Psoas muscle (tissue), 8 donors: Measurements from ENCODE around the gene TENM4. TPM values are rescaled to one million over a fixed set of nuclear protein-coding genes. Genes with fewer than 3 reads are reported as not detected.

Experiments used
- ATAC-seq, 4 donors: fragments of 200-7000 bp; cut with Tn5 transposase; one replicate each; pipeline ENCODE4 v1.9.1; 2020; ENCODE audit warnings: moderate library complexity in 3 of 4, mild to moderate bottlenecking in 2 of 4
- DNase-seq, 2 donors: peaks; one replicate each; pipeline ENCODE4 v3.0.0-alpha.2; 2020
- H3K27ac ChIP-seq: fragments of 200-600 bp; one replicate; pipeline ENCODE4 v1.8.0; 2022
- H3K27me3 ChIP-seq, 3 donors: fragments of 200-600 bp in 1 of 3; one replicate each; pipeline versions ENCODE4 v1.6.1 to v1.8.0; 2013 to 2022; ENCODE audit warnings: low read length in 2 of 3, mild to moderate bottlenecking in 2 of 3, moderate library complexity in 1 of 3; ENCODE audit not compliant: insufficient read depth in 3 of 3
- H3K36me3 ChIP-seq, 2 donors: fragments of 200-600 bp in 1 of 2; one replicate each; pipeline versions ENCODE4 v1.6.1 to v1.8.0; 2013 to 2022; ENCODE audit warnings: low read depth in 1 of 2, mild to moderate bottlenecking in 1 of 2, moderate library complexity in 1 of 2; ENCODE audit not compliant: insufficient read depth in 1 of 2
- H3K4me1 ChIP-seq: fragments of 200-600 bp; one replicate; pipeline ENCODE4 v1.8.0; 2022
- H3K4me3 ChIP-seq: fragments of 200-600 bp; one replicate; pipeline ENCODE4 v1.8.0; 2022; ENCODE audit warnings: mild to moderate bottlenecking
- H3K9me3 ChIP-seq: fragments of 200-600 bp; one replicate; pipeline ENCODE4 v1.8.0; 2022
- WGBS, 3 donors: extraction: QIAGEN DNeasy Blood & Tissue Kit; methylation state at CpG; one replicate each; pipeline versions ENCODE4 v1.1.6 to v1.1.7; 2013; 5-methylcytosine and 5-hydroxymethylcytosine counted together
- intact Hi-C, 2 donors: fragments of 100-400 bp; cut with DNase I; formaldehyde crosslinking; loops; one replicate each; pipeline versions ENCODE4 v1.11.0 to v1.14.2; 2022
- polyA plus RNA-seq, 3 donors: library from polyadenylated mRNA; stranded (reverse); fragments of 200-250 nt; gene quantifications; one replicate each; pipeline ENCODE4 v1.2.3, GENCODE V29; 2013
- total RNA-seq, 4 donors: library from RNA; stranded (reverse); fragmentation: NEBNext Ultra II Directional in 2 of 4; extraction: Animal tissue kit (Norgen Biotek cat#: 25700) in 2 of 4; gene quantifications; one replicate each; pipeline versions ENCODE4 v1.2.1 to v1.2.4, GENCODE V29; 2021 to 2023
- TF ChIP-seq, protein P1 (sequence below): fragments of 200-600 bp; IDR thresholded peaks from one replicate; pipeline ENCODE4 v1.8.0; 2022; ENCODE audit warnings: antibody characterized with exemption
- donor health status: healthy with polysubstance abuse.
- donor health status: DM: no; HTN: no; CAD: no; lungs with moderate emphysema.
- donor health status: Bipolar disorder and iron deficiency.
- donor health status: healthy.
- donor health status: DM: yes; HTN: yes; CAD: no.
- donor health status: DM: no; HTN: no; CAD: no.
- donor health status: DM: no; HTN: no; CAD: no.
- donor health status: DM: yes; HTN: yes; CAD: no.

The TENM4 gene
- total and polyA plus RNA-seq, 7 donors: 0.05 to 1.7 (median 0.48) TPM

DNA sequence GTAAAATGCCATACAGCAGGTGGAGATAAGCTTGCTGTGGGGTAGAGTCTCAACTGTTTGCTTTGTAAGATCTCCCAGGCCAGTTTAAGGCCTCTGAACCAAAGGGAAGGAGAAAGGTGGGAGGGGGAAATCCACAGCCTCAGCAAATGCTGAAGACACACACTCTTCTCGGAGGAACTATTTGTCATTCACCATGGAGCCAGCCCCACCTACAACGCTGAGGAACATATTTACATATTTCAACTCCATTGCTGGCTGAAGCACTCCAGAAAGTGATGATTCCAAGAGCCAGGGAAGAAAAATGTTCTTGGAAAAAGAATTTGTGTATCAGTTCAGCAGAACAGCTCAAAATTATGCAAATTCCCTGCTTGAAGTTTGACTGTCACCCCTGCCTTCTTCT, 6.5 kb downstream of the TENM4 start:
- no peak for DNase-seq
- peaks cover 0 to 68% (median 18%) of the 10 kb centered on the region in 3 donors for H3K27me3 ChIP-seq

DNA sequence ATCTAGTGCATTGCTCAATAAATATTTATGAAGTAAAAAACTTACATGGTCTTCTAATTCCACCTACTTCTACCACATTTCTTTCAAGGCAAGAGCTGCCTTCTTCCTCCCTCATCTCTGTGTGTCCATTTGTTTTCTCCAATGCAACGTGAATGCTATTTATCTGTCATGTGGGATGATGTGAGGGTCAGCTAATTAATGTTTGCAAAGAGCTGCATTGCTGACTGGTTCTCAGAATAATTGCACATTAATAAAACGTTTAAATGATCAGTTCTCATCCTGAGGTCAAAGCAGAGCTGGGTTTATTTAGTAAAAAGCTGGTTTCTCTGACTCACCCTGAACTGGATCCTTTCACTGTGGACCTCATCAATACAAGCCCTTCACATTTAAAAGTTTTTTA, 8.7 kb downstream of the TENM4 start:
- Histone ChIP-seq H3K27ac (no peak overlapping the region), H3K9me3 (no peaks in the 10 kb centered on the region), H3K36me3 (no peaks in the 10 kb centered on the region), H3K4me3 (no peak overlapping the region), H3K27me3 (peaks cover 0 to 46% (median 9%) of the 10 kb centered on the region in 3 donors), H3K4me1 (peaks cover 9% of the 10 kb centered on the region)
- ATAC-seq: no peak
- TF ChIP-seq, protein P1, sequence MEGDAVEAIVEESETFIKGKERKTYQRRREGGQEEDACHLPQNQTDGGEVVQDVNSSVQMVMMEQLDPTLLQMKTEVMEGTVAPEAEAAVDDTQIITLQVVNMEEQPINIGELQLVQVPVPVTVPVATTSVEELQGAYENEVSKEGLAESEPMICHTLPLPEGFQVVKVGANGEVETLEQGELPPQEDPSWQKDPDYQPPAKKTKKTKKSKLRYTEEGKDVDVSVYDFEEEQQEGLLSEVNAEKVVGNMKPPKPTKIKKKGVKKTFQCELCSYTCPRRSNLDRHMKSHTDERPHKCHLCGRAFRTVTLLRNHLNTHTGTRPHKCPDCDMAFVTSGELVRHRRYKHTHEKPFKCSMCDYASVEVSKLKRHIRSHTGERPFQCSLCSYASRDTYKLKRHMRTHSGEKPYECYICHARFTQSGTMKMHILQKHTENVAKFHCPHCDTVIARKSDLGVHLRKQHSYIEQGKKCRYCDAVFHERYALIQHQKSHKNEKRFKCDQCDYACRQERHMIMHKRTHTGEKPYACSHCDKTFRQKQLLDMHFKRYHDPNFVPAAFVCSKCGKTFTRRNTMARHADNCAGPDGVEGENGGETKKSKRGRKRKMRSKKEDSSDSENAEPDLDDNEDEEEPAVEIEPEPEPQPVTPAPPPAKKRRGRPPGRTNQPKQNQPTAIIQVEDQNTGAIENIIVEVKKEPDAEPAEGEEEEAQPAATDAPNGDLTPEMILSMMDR: no peak
- intact Hi-C loops: no loop called here
- no peak for DNase-seq
- WGBS, 3 donors: 48 to 60% (median 57%) methylated on average over 2 of the region's 2 CpGs

More for the DNA sequence above, 6.5 kb downstream of the TENM4 start:
- ATAC-seq: no peak
- intact Hi-C loops: no loop called here
- 55 to 64% (median 62%) methylated on average over 2 of the region's 2 CpGs for WGBS, 3 donors
- H3K27ac ChIP-seq: no peak overlapping the region
- H3K36me3 ChIP-seq: no peaks in the 10 kb centered on the region
- TF ChIP-seq, protein P1: no peak
- no peak overlapping the region for H3K4me3 ChIP-seq
- no peaks in the 10 kb centered on the region for H3K9me3 ChIP-seq
- H3K4me1 ChIP-seq: peaks cover 18% of the 10 kb centered on the region

DNA sequence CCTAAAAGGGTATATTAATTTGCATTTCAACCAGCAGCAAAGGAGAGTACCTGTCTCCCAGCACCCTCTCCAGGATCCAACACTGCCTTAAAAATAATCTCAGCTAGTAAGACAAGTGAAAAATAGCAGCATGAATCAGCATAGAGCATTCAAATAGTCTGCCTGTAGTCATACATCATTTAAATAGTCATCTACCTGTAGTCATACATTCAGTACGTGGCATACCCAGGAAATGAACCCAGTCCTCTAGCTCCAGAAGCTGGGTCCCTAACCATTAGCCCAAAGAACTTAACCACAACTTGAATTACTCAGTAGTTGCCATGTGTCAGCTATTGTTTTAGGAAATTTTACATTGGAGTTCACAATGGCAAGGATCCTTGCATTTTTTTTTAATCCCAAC, 9.3 kb downstream of the TENM4 start:
- TF ChIP-seq, protein P1: no peak
- Histone ChIP-seq H3K27ac (no peak overlapping the region), H3K36me3 (no peaks in the 10 kb centered on the region), H3K9me3 (no peaks in the 10 kb centered on the region), H3K4me3 (no peak overlapping the region), H3K4me1 (peaks cover 3% of the 10 kb centered on the region), H3K27me3 (peaks cover 0 to 40% (median 5%) of the 10 kb centered on the region in 3 donors)
- WGBS, 3 donors: 58 to 86% (median 77%) methylated on average over 1 of the region's 1 CpG
- DNase-seq (no peak), ATAC-seq (no peak)
- intact Hi-C loops: no loop called here

GRCh38 chr11:79430280-79430679, 10.6 kb downstream of the TENM4 start:
- ATAC-seq (no peak), DNase-seq (no peak)
- Histone ChIP-seq H3K9me3 (no peaks in the 10 kb centered on the region), H3K27me3 (peaks cover 0 to 28% (median 1%) of the 10 kb centered on the region in 3 donors), H3K4me1 (no peaks in the 10 kb centered on the region), H3K4me3 (no peak overlapping the region), H3K27ac (no peak overlapping the region), H3K36me3 (no peaks in the 10 kb centered on the region)
- TF ChIP-seq, protein P1: no peak
- intact Hi-C loops: no loop called here

GRCh38 chr11:79428406-79428805, 12.4 kb downstream of the TENM4 start:
- intact Hi-C loops: no loop called here
- no peaks in the 10 kb centered on the region for H3K4me1 ChIP-seq
- H3K36me3 ChIP-seq: no peaks in the 10 kb centered on the region
- no peak overlapping the region for H3K4me3 ChIP-seq
- H3K27ac ChIP-seq: no peak overlapping the region
- no peaks in the 10 kb centered on the region for H3K9me3 ChIP-seq
- 17 to 33% (median 18%) methylated on average over 1 of the region's 1 CpG for WGBS, 3 donors
- TF ChIP-seq, protein P1: no peak
- ATAC-seq (peak in 1 of 4 donors; percentile 32), DNase-seq (no peak)
- peaks cover 0 to 11% (median 1%) of the 10 kb centered on the region in 3 donors for H3K27me3 ChIP-seq
